Endothelial cell of umbilical vein (primary cell): ENCODE data around the gene MUC2. TPM values are rescaled to one million over a fixed set of nuclear protein-coding genes. Genes with fewer than 3 reads are reported as not detected.

Experiments
- BruUV-seq: library from RNA; stranded (reverse); fragments of 400-500 nt; replicated peaks from 2 replicates; lab custom pipeline; 2021; lab: Mats Ljungman, UMichigan
- CTCF ChIA-PET: fragments of 300-600, 350-600 bp; sonication (Branson Sonifier 250); formaldehyde crosslinking; loops from one replicate; lab custom pipeline; 2021; ENCODE audit warnings: antibody characterized with exemption, inconsistent platforms; lab: Charles Lee
- POLR2A ChIA-PET: fragments of 300-600, 350-600 bp; sonication (Branson Sonifier 250); formaldehyde crosslinking; loops from one replicate; lab custom pipeline; 2021; ENCODE audit warnings: antibody characterized with exemption, inconsistent platforms; lab: Charles Lee
- DNase-seq: peaks from one replicate; pipeline ENCODE4 v3.0.0-alpha.2; 2011; ENCODE audit warnings: low read depth, low spot score
- FAIRE-seq: peaks from 2 replicates; lab custom pipeline; 2011; peaks lifted over from hg19 to GRCh38; lab: Jason Lieb, UNC
- H2AFZ ChIP-seq: 2 replicates; pipeline ENCODE4 v1.6.0; 2012; ENCODE audit warnings: low read depth, low read length, control low read depth, inconsistent platforms
- H3K27ac ChIP-seq: 2 replicates; pipeline ENCODE4 v1.5.1; 2011; ENCODE audit warnings: low read depth, mild to moderate bottlenecking, control low read depth, low read length, moderate library complexity; ENCODE audit not compliant: insufficient read depth
- H3K27me3 ChIP-seq, 2 experiments: 2 replicates each; pipeline versions ENCODE4 v1.6.0 to v1.6.1; 2011; ENCODE audit warnings: low read length in 2 of 2, mixed read lengths in 1 of 2; ENCODE audit not compliant: control insufficient read depth in 2 of 2, insufficient read depth in 2 of 2
- H3K36me3 ChIP-seq, 2 experiments: 2 replicates in 1 of 2; 3 replicates in 1 of 2; pipeline ENCODE4 v1.5.1; 2011; ENCODE audit warnings: low read length in 2 of 2, mild to moderate bottlenecking in 1 of 2, moderate library complexity in 1 of 2; ENCODE audit not compliant: control insufficient read depth in 2 of 2, insufficient read depth in 2 of 2; ENCODE audit errors: extremely low read depth in 1 of 2
- H3K4me1 ChIP-seq: 3 replicates; pipeline ENCODE4 v1.5.1; 2011; ENCODE audit warnings: mild to moderate bottlenecking, low read length; ENCODE audit not compliant: control insufficient read depth, insufficient read depth; ENCODE audit errors: extremely low read depth
- H3K4me2 ChIP-seq: 2 replicates; pipeline ENCODE4 v1.6.1; 2011; ENCODE audit warnings: low read length, control low read depth, mixed read lengths; ENCODE audit not compliant: insufficient read depth
- H3K4me3 ChIP-seq, 3 experiments: fragments of 200-600 bp in 1 of 3; sonication (generic), shearing (Covaris generic) in 1 of 3; replicated peaks in 1 of 3; 2 replicates each; pipeline ENCODE4 v1.5.1; 2011 to 2016; ENCODE audit warnings: control low read depth in 3 of 3, low read length in 3 of 3, mild to moderate bottlenecking in 2 of 3, inconsistent platforms in 1 of 3, low read depth in 1 of 3, moderate library complexity in 1 of 3; ENCODE audit not compliant: insufficient read depth in 1 of 3
- H3K79me2 ChIP-seq: 2 replicates; pipeline ENCODE4 v1.6.0; 2012; ENCODE audit warnings: low read length, inconsistent platforms; ENCODE audit not compliant: control insufficient read depth, insufficient read depth
- H3K9ac ChIP-seq: replicated peaks from 2 replicates; pipeline ENCODE3; 2011; ENCODE audit warnings: low read length, control low read depth; ENCODE audit not compliant: insufficient read depth; ENCODE audit errors: extremely low read depth
- H3K9me1 ChIP-seq: replicated peaks from 3 replicates; pipeline ENCODE4 v1.6.0; 2011; ENCODE audit warnings: mild to moderate bottlenecking, low read length; ENCODE audit not compliant: control insufficient read depth, insufficient read depth; ENCODE audit errors: extremely low read depth
- H3K9me3 ChIP-seq: replicated peaks from 2 replicates; pipeline ENCODE4 v1.5.1; 2012; ENCODE audit warnings: low read length, inconsistent platforms; ENCODE audit not compliant: control insufficient read depth, insufficient read depth
- H4K20me1 ChIP-seq: replicated peaks from 2 replicates; pipeline ENCODE3; 2011; ENCODE audit warnings: mild to moderate bottlenecking, low read length; ENCODE audit not compliant: control insufficient read depth, insufficient read depth; ENCODE audit errors: extremely low read depth
- EZH2 ChIP-seq: IDR thresholded peaks from 2 replicates; pipeline ENCODE4 v1.6.1; 2012; ENCODE audit warnings: borderline replicate concordance, low read depth, mild to moderate bottlenecking, moderate library complexity, low read length, inconsistent platforms; ENCODE audit not compliant: severe bottlenecking
- FOS ChIP-seq: IDR thresholded peaks from 2 replicates; pipeline ENCODE4 v1.6.1; 2011; ENCODE audit warnings: mild to moderate bottlenecking, low read length, moderate library complexity, borderline replicate concordance; ENCODE audit not compliant: insufficient read depth
- GATA2 ChIP-seq: IDR thresholded peaks from 2 replicates; pipeline ENCODE4 v1.7.0; 2011; ENCODE audit warnings: low read depth, mild to moderate bottlenecking, moderate library complexity, mixed read lengths, low read length; ENCODE audit not compliant: insufficient read length, insufficient read depth
- JUN ChIP-seq: IDR thresholded peaks from 2 replicates; pipeline ENCODE4 v1.6.1; 2011; ENCODE audit warnings: borderline replicate concordance, low read depth; ENCODE audit not compliant: insufficient read length, insufficient read depth
- MAX ChIP-seq: IDR thresholded peaks from 2 replicates; pipeline ENCODE4 v1.6.1; 2011; ENCODE audit not compliant: insufficient read depth, insufficient read length
- MYC ChIP-seq: IDR thresholded peaks from one replicate; pipeline ENCODE4 v1.6.1; 2011; ENCODE audit warnings: mild to moderate bottlenecking, low read depth, low read length
- POLR2A ChIP-seq: IDR thresholded peaks from 2 replicates; pipeline ENCODE4 v1.6.1; 2012; ENCODE audit warnings: low read depth, mild to moderate bottlenecking, control low read depth, low read length
- POLR2AphosphoS5 ChIP-seq: IDR thresholded peaks from 2 replicates; pipeline ENCODE4 v1.6.1; 2012; ENCODE audit warnings: low read depth, mild to moderate bottlenecking, control low read depth, low read length, moderate library complexity; ENCODE audit not compliant: insufficient read depth
- dilution Hi-C: fragments of 300-500 bp; cut with MboI; formaldehyde crosslinking; loops from one replicate; pipeline ENCODE4 v1.15.0; 2019; ENCODE audit warnings: low sequenced_read_pairs; ENCODE audit not compliant: extremely low pct_ligation_motif_present
- intact Hi-C: fragments of 100-400 bp; cut with micrococcal nuclease; formaldehyde crosslinking; loops from one replicate; pipeline ENCODE4 v1.10.0; 2022
- polyA plus RNA-seq, 4 experiments: library from polyadenylated mRNA; depleted of rRNA in 3 of 4; stranded (reverse) in 3 of 4; unstranded in 1 of 4; fragments of >200 nt; gene quantifications; 2 replicates each; pipeline versions ENCODE4 v1.2.1 to v1.2.3, GENCODE V29; 2011 to 2012; ENCODE audit warnings: missing spikeins in 1 of 4
- total RNA-seq: library from RNA; stranded (reverse); gene quantifications from 2 replicates; pipeline ENCODE4 v1.2.3, GENCODE V29; 2021
- TF ChIP-seq, protein P1 (sequence below), 2 donors: IDR thresholded peaks; 1 replicate in 1 of 2; 2 replicates in 1 of 2; pipeline ENCODE4 v1.5.1; 2011; ENCODE audit warnings: low read length in 2 of 2, mild to moderate bottlenecking in 2 of 2, moderate library complexity in 2 of 2, control low read depth in 1 of 2, inconsistent platforms in 1 of 2, low read depth in 1 of 2; ENCODE audit not compliant: insufficient read depth in 1 of 2; ENCODE audit errors: extremely low read depth in 1 of 2

MUC2 gene
- total and polyA plus RNA-seq, 2 donors (not counting 3 experiments of a cell fraction or from before 2014, with no cell fraction given): not detected

DNA sequence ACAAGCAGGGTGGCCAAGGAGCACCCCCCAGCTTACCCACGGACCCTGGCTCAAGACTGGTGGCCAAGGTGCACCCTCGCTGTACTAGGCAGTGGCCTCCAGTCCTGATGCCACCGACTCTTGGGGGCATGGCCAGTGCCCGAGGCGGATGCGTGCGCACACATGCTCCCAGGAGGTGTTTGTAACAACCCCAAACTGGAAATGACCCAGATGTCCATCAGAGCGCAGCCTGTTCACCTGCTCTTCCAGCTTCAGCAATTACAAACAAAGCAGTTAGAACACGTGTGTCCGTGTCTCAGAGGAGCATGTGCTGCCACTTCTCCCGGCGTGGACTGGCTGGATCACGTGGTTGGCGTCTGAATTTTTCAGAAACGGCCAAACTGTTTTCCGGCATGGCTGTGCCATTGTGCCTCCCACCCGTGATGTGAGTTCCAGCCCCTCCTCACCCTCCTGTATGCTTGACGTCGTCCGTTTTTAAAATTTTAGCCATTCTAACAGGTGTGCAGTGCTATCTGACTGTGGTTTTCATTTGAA is 31.0 kb upstream of the MUC2 start:
- intact Hi-C loops: no loop called here
- Histone ChIP-seq H2AFZ (no peak overlapping the region), H3K79me2 (no peaks in the 10 kb centered on the region), H3K27ac (no peak overlapping the region), H3K4me2 (no peak overlapping the region), H3K4me3 (no peak overlapping the region), H3K9ac (no peak overlapping the region), H3K9me1 (no peaks in the 10 kb centered on the region), H3K36me3 (no peaks in the 10 kb centered on the region), H4K20me1 (no peaks in the 10 kb centered on the region), H3K9me3 (no peaks in the 10 kb centered on the region), H3K4me1 (no peaks in the 10 kb centered on the region), H3K27me3 (peaks cover 4 to 5% of the 10 kb centered on the region in 2 experiments)
- POLR2A ChIA-PET: no interaction called here
- no peak for DNase-seq
- dilution Hi-C loops: no loop called here
- no peak for FAIRE-seq
- CTCF ChIA-PET: no interaction called here
- no peak for TF ChIP-seq MYC
- no peak for TF ChIP-seq FOS
- no peak for TF ChIP-seq POLR2AphosphoS5
- no peak for TF ChIP-seq MAX
- no peak for TF ChIP-seq POLR2A
- no peak for TF ChIP-seq EZH2
- no peak for TF ChIP-seq GATA2
- TF ChIP-seq JUN: no peak
- TF ChIP-seq, protein P1, sequence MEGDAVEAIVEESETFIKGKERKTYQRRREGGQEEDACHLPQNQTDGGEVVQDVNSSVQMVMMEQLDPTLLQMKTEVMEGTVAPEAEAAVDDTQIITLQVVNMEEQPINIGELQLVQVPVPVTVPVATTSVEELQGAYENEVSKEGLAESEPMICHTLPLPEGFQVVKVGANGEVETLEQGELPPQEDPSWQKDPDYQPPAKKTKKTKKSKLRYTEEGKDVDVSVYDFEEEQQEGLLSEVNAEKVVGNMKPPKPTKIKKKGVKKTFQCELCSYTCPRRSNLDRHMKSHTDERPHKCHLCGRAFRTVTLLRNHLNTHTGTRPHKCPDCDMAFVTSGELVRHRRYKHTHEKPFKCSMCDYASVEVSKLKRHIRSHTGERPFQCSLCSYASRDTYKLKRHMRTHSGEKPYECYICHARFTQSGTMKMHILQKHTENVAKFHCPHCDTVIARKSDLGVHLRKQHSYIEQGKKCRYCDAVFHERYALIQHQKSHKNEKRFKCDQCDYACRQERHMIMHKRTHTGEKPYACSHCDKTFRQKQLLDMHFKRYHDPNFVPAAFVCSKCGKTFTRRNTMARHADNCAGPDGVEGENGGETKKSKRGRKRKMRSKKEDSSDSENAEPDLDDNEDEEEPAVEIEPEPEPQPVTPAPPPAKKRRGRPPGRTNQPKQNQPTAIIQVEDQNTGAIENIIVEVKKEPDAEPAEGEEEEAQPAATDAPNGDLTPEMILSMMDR (IDR thresholded peaks at IDR 0.05; ENCODE audit: extremely low read depth in 1 of 2, insufficient read depth in 1 of 2, low read depth in 1 of 2, low read length in 2 of 2): no peak
- no TSS peak for BruUV-seq
